ENCODE results near the gene SHKBP1.
A peak's percentile ranks its signal among the peaks of the same experiment; 100 is the strongest.

The SHKBP1 gene

GRCh38 chr19:40639638-40639982 lies 62.9 kb downstream of the SHKBP1 start:
- Histone ChIP-seq H3K27me3 (replicated peaks; ENCODE audit: control insufficient read depth, insufficient read depth, low read length) (peaks cover 7% of the 10 kb centered on the region), H3K9me3 (ENCODE audit: control insufficient read depth, low read length) (no peaks in the 10 kb centered on the region), H3K4me3 (ENCODE audit: low read length) (no peak overlapping the region), H3K36me3 (ENCODE audit: control insufficient read depth, insufficient read depth, low read length, severe bottlenecking) (no peaks in the 10 kb centered on the region), H3K4me1 (ENCODE audit: control insufficient read depth, insufficient read depth, low read length) (peaks cover 15% of the 10 kb centered on the region), H3K9ac (ENCODE audit: low read length) (no peak overlapping the region)
- DNase-seq (ENCODE audit: low read depth), result no peak

GRCh38 chr19:40640744-40641143 lies 64.1 kb downstream of the SHKBP1 start:
- Histone ChIP-seq H3K4me3 (ENCODE audit: low read length) (no peak overlapping the region), H3K27me3 (replicated peaks; ENCODE audit: control insufficient read depth, insufficient read depth, low read length) (no peaks in the 10 kb centered on the region), H3K9me3 (ENCODE audit: control insufficient read depth, low read length) (no peaks in the 10 kb centered on the region), H3K4me1 (ENCODE audit: control insufficient read depth, insufficient read depth, low read length) (peaks cover 22% of the 10 kb centered on the region), H3K9ac (ENCODE audit: low read length) (no peak overlapping the region), H3K36me3 (ENCODE audit: control insufficient read depth, insufficient read depth, low read length, severe bottlenecking) (no peaks in the 10 kb centered on the region)
- peak; percentile 28 for DNase-seq (ENCODE audit: low read depth)
